GM23338 (cell line): ENCODE data around the gene WDR1. TPM values are rescaled to one million over a fixed set of nuclear protein-coding genes. Genes with fewer than 3 reads are reported as not detected.

ENCODE experiments used
- ATAC-seq: fragments of 200-7000 bp; cut with Tn5 transposase; 3 replicates; pipeline ENCODE4 v1.9.1; 2020
- DNase-seq: peaks from one replicate; pipeline ENCODE4 v3.0.0-alpha.2; 2015; ENCODE audit warnings: low spot score
- H2AFZ ChIP-seq: fragments of 200-600 bp; sonication (generic); 2 replicates; pipeline ENCODE4 v1.8.0; 2016; ENCODE audit warnings: antibody characterized with exemption, mild to moderate bottlenecking, moderate library complexity
- H3F3A ChIP-seq: fragments of 200-600 bp; sonication (generic); replicated peaks from 2 replicates; pipeline ENCODE4 v1.8.0; 2017; ENCODE audit warnings: antibody characterized with exemption, mixed run types, low read depth
- H3K27ac ChIP-seq: fragments of 200-600 bp; sonication (generic); 2 replicates; pipeline ENCODE4 v1.6.1; 2016; ENCODE audit warnings: low read depth
- H3K27me3 ChIP-seq: fragments of 200-600 bp; sonication (generic); 2 replicates; pipeline ENCODE4 v1.8.0; 2016; ENCODE audit warnings: mild to moderate bottlenecking, mixed run types, moderate library complexity; ENCODE audit not compliant: insufficient read depth
- H3K36me3 ChIP-seq: fragments of 200-600 bp; sonication (generic); 2 replicates; pipeline ENCODE4 v1.8.0; 2016; ENCODE audit warnings: mild to moderate bottlenecking; ENCODE audit not compliant: insufficient read depth
- H3K4me1 ChIP-seq: fragments of 200-600 bp; sonication (generic); 2 replicates; pipeline ENCODE4 v1.8.0; 2016; ENCODE audit warnings: mild to moderate bottlenecking, moderate library complexity; ENCODE audit not compliant: insufficient read depth
- H3K4me2 ChIP-seq: fragments of 200-600 bp; sonication (generic); 2 replicates; pipeline ENCODE4 v1.7.1; 2017; ENCODE audit warnings: mixed run types
- H3K4me3 ChIP-seq: fragments of 200-600 bp; sonication (generic); 2 replicates; pipeline ENCODE4 v1.6.1; 2016; ENCODE audit warnings: mixed run types
- H3K79me2 ChIP-seq: fragments of 200-600 bp; sonication (generic); replicated peaks from 2 replicates; pipeline ENCODE4 v1.8.0; 2017; ENCODE audit warnings: mild to moderate bottlenecking; ENCODE audit not compliant: insufficient read depth
- H3K9me2 ChIP-seq: fragments of 200-600 bp; sonication (generic); 2 replicates; pipeline ENCODE4 v1.8.0; 2017; ENCODE audit not compliant: insufficient read depth
- H4K20me1 ChIP-seq: fragments of 200-600 bp; sonication (generic); replicated peaks from 2 replicates; pipeline ENCODE4 v1.8.0; 2017; ENCODE audit warnings: mild to moderate bottlenecking; ENCODE audit not compliant: insufficient read depth
- H3K27ac Mint-ChIP-seq: 2 replicates; pipeline ENCODE4 v1.8.0; 2020; ENCODE audit warnings: inconsistent platforms, mild to moderate bottlenecking, moderate library complexity, mixed read lengths
- H3K27me3 Mint-ChIP-seq: 3 replicates; pipeline ENCODE4 v1.8.0; 2022; ENCODE audit warnings: low read depth, mild to moderate bottlenecking, moderate library complexity, mixed read lengths, inconsistent platforms; ENCODE audit not compliant: insufficient read depth, poor library complexity
- H3K36me3 Mint-ChIP-seq: 3 replicates; pipeline ENCODE4 v1.8.0; 2021; ENCODE audit warnings: low read depth, mild to moderate bottlenecking, inconsistent platforms, moderate library complexity, mixed read lengths
- H3K4me1 Mint-ChIP-seq: 3 replicates; pipeline ENCODE4 v1.8.0; 2020; ENCODE audit warnings: mild to moderate bottlenecking, inconsistent platforms, mixed read lengths
- H3K4me3 Mint-ChIP-seq: 3 replicates; pipeline ENCODE4 v1.8.0; 2021; ENCODE audit warnings: moderate library complexity, mild to moderate bottlenecking, inconsistent platforms, mixed read lengths
- H3K9me3 Mint-ChIP-seq: 3 replicates; pipeline ENCODE4 v1.8.0; 2020; ENCODE audit warnings: moderate library complexity, mild to moderate bottlenecking, inconsistent platforms, mixed read lengths
- CREB1 ChIP-seq: fragments of 250-450 bp; sonication (Bioruptor Pico); IDR thresholded peaks from 2 replicates; pipeline ENCODE4 v1.5.0; 2020; ENCODE audit warnings: low read depth, mild to moderate bottlenecking, moderate library complexity
- EZH2 ChIP-seq: fragments of 200-600 bp; sonication (generic); IDR thresholded peaks from one replicate; pipeline ENCODE4 v1.8.0; 2017; ENCODE audit warnings: antibody characterized with exemption, mild to moderate bottlenecking, low read depth; ENCODE audit not compliant: unreplicated experiment
- EZH2phosphoT487 ChIP-seq: fragments of 200-600 bp; sonication (generic); IDR thresholded peaks from one replicate; pipeline ENCODE4 v1.8.1; 2018; ENCODE audit warnings: antibody characterized with exemption; ENCODE audit not compliant: unreplicated experiment
- JUNB ChIP-seq: IDR thresholded peaks from one replicate; pipeline ENCODE4 v1.6.1; 2016; ENCODE audit warnings: antibody characterized with exemption; ENCODE audit not compliant: unreplicated experiment
- NANOG ChIP-seq: IDR thresholded peaks from 2 replicates; pipeline ENCODE4 v1.6.1; 2016; ENCODE audit warnings: antibody characterized with exemption, borderline replicate concordance
- POLR2AphosphoS5 ChIP-seq: IDR thresholded peaks from 2 replicates; pipeline ENCODE4 v1.6.1; 2016; ENCODE audit warnings: antibody characterized with exemption, low read depth
- STAT1 ChIP-seq: IDR thresholded peaks from one replicate; pipeline ENCODE4 v1.6.1; 2016; ENCODE audit warnings: antibody characterized with exemption; ENCODE audit not compliant: unreplicated experiment
- ZNF114 ChIP-seq: fragments of 250-450 bp; sonication (Bioruptor Pico); IDR thresholded peaks from 2 replicates; pipeline ENCODE4 v1.5.0; 2020; ENCODE audit warnings: mild to moderate bottlenecking, moderate library complexity
- ZNF331 ChIP-seq: fragments of 250-450 bp; sonication (Bioruptor Pico); IDR thresholded peaks from 2 replicates; pipeline ENCODE4 v1.5.0; 2020; ENCODE audit warnings: low read depth, mild to moderate bottlenecking, moderate library complexity
- polyA plus RNA-seq: library from polyadenylated mRNA; unstranded; fragments of >200 nt; fragmentation: Nextera tagmentation; extraction: Ambion mirVana; gene quantifications from 2 replicates; pipeline ENCODE4 v1.2.1, GENCODE V29; 2016
- total RNA-seq: library from RNA; depleted of rRNA; stranded (reverse); fragments of >200 nt; shearing (Covaris generic); gene quantifications from 2 replicates; pipeline ENCODE4 v1.2.3, GENCODE V29; 2014
- TF ChIP-seq, protein P1 (sequence below): fragments of 250-450 bp; sonication (Bioruptor Pico); IDR thresholded peaks from 2 replicates; pipeline ENCODE4 v1.5.0; 2020; ENCODE audit warnings: mild to moderate bottlenecking, moderate library complexity
- TF ChIP-seq, protein P2 (sequence below), 2 experiments: fragments of 200-600 bp in 1 of 2; sonication (generic) in 1 of 2; conservative IDR thresholded peaks; 2 replicates each; pipeline versions ENCODE4 v1.5.1 to v1.6.1; 2016 to 2017; ENCODE audit warnings: antibody characterized with exemption in 2 of 2, low read depth in 2 of 2, mild to moderate bottlenecking in 2 of 2, moderate library complexity in 1 of 2
- TF ChIP-seq, protein P3 (sequence below): IDR thresholded peaks from one replicate; pipeline ENCODE4 v1.6.1; 2018; ENCODE audit warnings: antibody characterized with exemption; ENCODE audit not compliant: unreplicated experiment
- TF ChIP-seq, protein P4 (sequence below): IDR thresholded peaks from 2 replicates; pipeline ENCODE4 v1.6.1; 2016; ENCODE audit warnings: antibody characterized with exemption

Gene WDR1
- total and polyA plus RNA-seq, 2 experiments from 2014 or later = 93.2 to 248 TPM

DNA sequence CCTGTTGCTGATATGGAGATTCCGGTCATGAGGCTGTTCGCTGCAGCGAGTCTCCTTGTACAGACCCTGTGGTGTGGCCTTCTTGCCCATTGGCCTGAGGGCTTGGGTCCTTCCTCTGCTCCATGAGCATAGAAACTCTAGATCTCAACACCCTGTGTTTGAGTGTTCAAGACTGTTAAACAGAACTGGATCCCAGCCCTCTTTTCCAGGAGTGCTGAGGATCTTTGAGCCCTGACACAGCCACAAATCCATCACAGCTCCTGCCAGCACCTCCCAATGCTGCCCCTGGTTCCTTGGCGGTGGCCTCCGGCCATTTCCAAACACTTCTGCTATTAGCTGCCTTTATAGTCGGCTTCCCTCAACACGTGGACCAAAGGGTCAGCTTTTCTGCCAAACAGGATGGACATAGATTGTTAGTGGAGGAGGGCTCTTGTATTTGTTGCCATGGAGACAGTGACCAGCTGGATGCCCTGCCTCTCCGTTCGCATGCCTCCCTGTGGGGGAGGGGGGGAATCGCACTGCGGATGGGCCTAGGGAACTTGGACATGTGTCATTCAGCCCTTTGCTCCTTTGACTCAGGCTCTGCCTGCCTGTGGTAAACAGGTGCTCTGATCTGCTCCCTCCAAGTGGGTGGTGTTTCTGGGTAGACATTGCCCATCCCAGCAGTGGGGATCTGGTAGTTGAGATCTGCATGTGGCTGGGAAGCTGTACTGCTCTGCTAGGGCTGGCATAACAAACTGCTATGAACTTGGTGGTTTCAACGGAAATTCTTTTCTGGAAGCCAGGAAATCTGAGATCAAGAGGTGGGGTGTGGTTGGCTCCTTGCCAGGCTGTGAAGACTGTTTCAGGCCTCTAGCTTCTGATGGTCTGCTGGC is 6.9 kb upstream of the WDR1 start:
- TF ChIP-seq CREB1 (CRISPR knock-in tag) (no peak), ZNF331 (no peak), ZNF114 (no peak), EZH2 (no peak), POLR2AphosphoS5 (no peak), NANOG (no peak), STAT1 (no peak), EZH2phosphoT487 (no peak), JUNB (no peak)
- TF ChIP-seq, protein P1, sequence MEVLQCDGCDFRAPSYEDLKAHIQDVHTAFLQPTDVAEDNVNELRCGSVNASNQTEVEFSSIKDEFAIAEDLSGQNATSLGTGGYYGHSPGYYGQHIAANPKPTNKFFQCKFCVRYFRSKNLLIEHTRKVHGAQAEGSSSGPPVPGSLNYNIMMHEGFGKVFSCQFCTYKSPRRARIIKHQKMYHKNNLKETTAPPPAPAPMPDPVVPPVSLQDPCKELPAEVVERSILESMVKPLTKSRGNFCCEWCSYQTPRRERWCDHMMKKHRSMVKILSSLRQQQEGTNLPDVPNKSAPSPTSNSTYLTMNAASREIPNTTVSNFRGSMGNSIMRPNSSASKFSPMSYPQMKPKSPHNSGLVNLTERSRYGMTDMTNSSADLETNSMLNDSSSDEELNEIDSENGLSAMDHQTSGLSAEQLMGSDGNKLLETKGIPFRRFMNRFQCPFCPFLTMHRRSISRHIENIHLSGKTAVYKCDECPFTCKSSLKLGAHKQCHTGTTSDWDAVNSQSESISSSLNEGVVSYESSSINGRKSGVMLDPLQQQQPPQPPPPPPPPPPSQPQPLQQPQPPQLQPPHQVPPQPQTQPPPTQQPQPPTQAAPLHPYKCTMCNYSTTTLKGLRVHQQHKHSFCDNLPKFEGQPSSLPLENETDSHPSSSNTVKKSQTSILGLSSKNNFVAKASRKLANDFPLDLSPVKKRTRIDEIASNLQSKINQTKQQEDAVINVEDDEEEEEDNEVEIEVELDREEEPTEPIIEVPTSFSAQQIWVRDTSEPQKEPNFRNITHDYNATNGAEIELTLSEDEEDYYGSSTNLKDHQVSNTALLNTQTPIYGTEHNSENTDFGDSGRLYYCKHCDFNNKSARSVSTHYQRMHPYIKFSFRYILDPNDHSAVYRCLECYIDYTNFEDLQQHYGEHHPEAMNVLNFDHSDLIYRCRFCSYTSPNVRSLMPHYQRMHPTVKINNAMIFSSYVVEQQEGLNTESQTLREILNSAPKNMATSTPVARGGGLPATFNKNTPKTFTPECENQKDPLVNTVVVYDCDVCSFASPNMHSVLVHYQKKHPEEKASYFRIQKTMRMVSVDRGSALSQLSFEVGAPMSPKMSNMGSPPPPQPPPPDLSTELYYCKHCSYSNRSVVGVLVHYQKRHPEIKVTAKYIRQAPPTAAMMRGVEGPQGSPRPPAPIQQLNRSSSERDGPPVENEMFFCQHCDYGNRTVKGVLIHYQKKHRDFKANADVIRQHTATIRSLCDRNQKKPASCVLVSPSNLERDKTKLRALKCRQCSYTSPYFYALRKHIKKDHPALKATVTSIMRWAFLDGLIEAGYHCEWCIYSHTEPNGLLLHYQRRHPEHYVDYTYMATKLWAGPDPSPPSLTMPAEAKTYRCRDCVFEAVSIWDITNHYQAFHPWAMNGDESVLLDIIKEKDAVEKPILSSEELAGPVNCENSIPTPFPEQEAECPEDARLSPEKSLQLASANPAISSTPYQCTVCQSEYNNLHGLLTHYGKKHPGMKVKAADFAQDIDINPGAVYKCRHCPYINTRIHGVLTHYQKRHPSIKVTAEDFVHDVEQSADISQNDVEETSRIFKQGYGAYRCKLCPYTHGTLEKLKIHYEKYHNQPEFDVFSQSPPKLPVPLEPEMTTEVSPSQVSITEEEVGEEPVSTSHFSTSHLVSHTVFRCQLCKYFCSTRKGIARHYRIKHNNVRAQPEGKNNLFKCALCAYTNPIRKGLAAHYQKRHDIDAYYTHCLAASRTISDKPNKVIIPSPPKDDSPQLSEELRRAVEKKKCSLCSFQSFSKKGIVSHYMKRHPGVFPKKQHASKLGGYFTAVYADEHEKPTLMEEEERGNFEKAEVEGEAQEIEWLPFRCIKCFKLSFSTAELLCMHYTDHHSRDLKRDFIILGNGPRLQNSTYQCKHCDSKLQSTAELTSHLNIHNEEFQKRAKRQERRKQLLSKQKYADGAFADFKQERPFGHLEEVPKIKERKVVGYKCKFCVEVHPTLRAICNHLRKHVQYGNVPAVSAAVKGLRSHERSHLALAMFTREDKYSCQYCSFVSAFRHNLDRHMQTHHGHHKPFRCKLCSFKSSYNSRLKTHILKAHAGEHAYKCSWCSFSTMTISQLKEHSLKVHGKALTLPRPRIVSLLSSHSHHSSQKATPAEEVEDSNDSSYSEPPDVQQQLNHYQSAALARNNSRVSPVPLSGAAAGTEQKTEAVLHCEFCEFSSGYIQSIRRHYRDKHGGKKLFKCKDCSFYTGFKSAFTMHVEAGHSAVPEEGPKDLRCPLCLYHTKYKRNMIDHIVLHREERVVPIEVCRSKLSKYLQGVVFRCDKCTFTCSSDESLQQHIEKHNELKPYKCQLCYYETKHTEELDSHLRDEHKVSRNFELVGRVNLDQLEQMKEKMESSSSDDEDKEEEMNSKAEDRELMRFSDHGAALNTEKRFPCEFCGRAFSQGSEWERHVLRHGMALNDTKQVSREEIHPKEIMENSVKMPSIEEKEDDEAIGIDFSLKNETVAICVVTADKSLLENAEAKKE (CRISPR knock-in tag) = no peak
- TF ChIP-seq, protein P2, sequence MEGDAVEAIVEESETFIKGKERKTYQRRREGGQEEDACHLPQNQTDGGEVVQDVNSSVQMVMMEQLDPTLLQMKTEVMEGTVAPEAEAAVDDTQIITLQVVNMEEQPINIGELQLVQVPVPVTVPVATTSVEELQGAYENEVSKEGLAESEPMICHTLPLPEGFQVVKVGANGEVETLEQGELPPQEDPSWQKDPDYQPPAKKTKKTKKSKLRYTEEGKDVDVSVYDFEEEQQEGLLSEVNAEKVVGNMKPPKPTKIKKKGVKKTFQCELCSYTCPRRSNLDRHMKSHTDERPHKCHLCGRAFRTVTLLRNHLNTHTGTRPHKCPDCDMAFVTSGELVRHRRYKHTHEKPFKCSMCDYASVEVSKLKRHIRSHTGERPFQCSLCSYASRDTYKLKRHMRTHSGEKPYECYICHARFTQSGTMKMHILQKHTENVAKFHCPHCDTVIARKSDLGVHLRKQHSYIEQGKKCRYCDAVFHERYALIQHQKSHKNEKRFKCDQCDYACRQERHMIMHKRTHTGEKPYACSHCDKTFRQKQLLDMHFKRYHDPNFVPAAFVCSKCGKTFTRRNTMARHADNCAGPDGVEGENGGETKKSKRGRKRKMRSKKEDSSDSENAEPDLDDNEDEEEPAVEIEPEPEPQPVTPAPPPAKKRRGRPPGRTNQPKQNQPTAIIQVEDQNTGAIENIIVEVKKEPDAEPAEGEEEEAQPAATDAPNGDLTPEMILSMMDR (conservative IDR thresholded peaks at IDR 0.05; ENCODE audit: low read depth in 2 of 2) = no peak; a peak in 1 of 4 replicates
- TF ChIP-seq, protein P3, sequence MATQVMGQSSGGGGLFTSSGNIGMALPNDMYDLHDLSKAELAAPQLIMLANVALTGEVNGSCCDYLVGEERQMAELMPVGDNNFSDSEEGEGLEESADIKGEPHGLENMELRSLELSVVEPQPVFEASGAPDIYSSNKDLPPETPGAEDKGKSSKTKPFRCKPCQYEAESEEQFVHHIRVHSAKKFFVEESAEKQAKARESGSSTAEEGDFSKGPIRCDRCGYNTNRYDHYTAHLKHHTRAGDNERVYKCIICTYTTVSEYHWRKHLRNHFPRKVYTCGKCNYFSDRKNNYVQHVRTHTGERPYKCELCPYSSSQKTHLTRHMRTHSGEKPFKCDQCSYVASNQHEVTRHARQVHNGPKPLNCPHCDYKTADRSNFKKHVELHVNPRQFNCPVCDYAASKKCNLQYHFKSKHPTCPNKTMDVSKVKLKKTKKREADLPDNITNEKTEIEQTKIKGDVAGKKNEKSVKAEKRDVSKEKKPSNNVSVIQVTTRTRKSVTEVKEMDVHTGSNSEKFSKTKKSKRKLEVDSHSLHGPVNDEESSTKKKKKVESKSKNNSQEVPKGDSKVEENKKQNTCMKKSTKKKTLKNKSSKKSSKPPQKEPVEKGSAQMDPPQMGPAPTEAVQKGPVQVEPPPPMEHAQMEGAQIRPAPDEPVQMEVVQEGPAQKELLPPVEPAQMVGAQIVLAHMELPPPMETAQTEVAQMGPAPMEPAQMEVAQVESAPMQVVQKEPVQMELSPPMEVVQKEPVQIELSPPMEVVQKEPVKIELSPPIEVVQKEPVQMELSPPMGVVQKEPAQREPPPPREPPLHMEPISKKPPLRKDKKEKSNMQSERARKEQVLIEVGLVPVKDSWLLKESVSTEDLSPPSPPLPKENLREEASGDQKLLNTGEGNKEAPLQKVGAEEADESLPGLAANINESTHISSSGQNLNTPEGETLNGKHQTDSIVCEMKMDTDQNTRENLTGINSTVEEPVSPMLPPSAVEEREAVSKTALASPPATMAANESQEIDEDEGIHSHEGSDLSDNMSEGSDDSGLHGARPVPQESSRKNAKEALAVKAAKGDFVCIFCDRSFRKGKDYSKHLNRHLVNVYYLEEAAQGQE = no peak
- TF ChIP-seq, protein P4, sequence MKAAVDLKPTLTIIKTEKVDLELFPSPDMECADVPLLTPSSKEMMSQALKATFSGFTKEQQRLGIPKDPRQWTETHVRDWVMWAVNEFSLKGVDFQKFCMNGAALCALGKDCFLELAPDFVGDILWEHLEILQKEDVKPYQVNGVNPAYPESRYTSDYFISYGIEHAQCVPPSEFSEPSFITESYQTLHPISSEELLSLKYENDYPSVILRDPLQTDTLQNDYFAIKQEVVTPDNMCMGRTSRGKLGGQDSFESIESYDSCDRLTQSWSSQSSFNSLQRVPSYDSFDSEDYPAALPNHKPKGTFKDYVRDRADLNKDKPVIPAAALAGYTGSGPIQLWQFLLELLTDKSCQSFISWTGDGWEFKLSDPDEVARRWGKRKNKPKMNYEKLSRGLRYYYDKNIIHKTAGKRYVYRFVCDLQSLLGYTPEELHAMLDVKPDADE = no peak
- Histone ChIP-seq H3K36me3 (no peaks in the 10 kb centered on the region), H3K9me2 (no peaks in the 10 kb centered on the region), H3K27ac (no peak overlapping the region), H3K27me3 (no peaks in the 10 kb centered on the region), H4K20me1 (no peaks in the 10 kb centered on the region), H3K4me1 (peaks cover 13% of the 10 kb centered on the region), H2AFZ (no peak overlapping the region), H3K4me3 (no peak overlapping the region), H3F3A (0 out of 2 replicates have a peak, but pooled peaks cover 4% of the 10 kb centered on the region), H3K4me2 (no peak overlapping the region), H3K79me2 (no peaks in the 10 kb centered on the region)
- Mint-ChIP-seq H3K27me3 (peaks cover under 1% of the 10 kb centered on the region), H3K4me3 (no peak overlapping the region), H3K4me1 (peaks cover 32% of the 10 kb centered on the region), H3K27ac (no peak overlapping the region), H3K36me3 (no peaks in the 10 kb centered on the region), H3K9me3 (no peaks in the 10 kb centered on the region)
- DNase-seq (peak; percentile 73), ATAC-seq (peak; percentile 42)
